Fibroblast of lung (primary cell): ENCODE results near the gene RIPOR1. TPM values are rescaled to one million over a fixed set of nuclear protein-coding genes. Genes with fewer than 3 reads are reported as not detected.

Source experiments
- DNase-seq, 2 donors: peaks; one replicate each; pipeline versions ENCODE4 v3.0.0 to v3.0.0-alpha.2; 2010; ENCODE audit warnings: low read depth in 2 of 2
- H2AFZ ChIP-seq: 2 replicates; pipeline ENCODE4 v1.5.1; 2012; ENCODE audit warnings: low read length, control low read depth, inconsistent platforms
- H3K27ac ChIP-seq: 2 replicates; pipeline ENCODE4 v1.5.1; 2011; ENCODE audit warnings: low read length, control low read depth; ENCODE audit not compliant: insufficient read depth
- H3K27me3 ChIP-seq: 2 replicates; pipeline ENCODE4 v1.5.1; 2011; ENCODE audit warnings: mild to moderate bottlenecking, low read length; ENCODE audit not compliant: control insufficient read depth, insufficient read depth
- H3K36me3 ChIP-seq: 2 replicates; pipeline ENCODE4 v1.5.1; 2011; ENCODE audit warnings: low read length; ENCODE audit not compliant: control insufficient read depth, insufficient read depth
- H3K4me1 ChIP-seq: 2 replicates; pipeline ENCODE4 v1.5.1; 2011; ENCODE audit warnings: low read length; ENCODE audit not compliant: control insufficient read depth, insufficient read depth; ENCODE audit errors: extremely low read depth
- H3K4me2 ChIP-seq: 2 replicates; pipeline ENCODE4 v1.5.1; 2011; ENCODE audit warnings: low read length, control low read depth; ENCODE audit not compliant: insufficient read depth; ENCODE audit errors: extremely low read depth
- H3K4me3 ChIP-seq, 4 experiments: fragments of 200-600 bp in 1 of 4; sonication (generic) in 1 of 4; replicated peaks in 1 of 4; 2 replicates each; pipeline ENCODE4 v1.5.1; 2011 to 2016; ENCODE audit warnings: low read length in 4 of 4, low read depth in 3 of 4, mild to moderate bottlenecking in 3 of 4, control low read depth in 2 of 4, inconsistent platforms in 1 of 4, mixed read lengths in 1 of 4; ENCODE audit not compliant: insufficient read depth in 1 of 4; ENCODE audit errors: control extremely low read depth in 1 of 4
- H3K79me2 ChIP-seq: 2 replicates; pipeline ENCODE4 v1.5.1; 2012; ENCODE audit warnings: mild to moderate bottlenecking, low read length, inconsistent platforms; ENCODE audit not compliant: control insufficient read depth, insufficient read depth
- H3K9ac ChIP-seq: 2 replicates; pipeline ENCODE4 v1.5.1; 2011; ENCODE audit warnings: mild to moderate bottlenecking, low read length, control low read depth; ENCODE audit not compliant: insufficient read depth
- H3K9me3 ChIP-seq: 2 replicates; pipeline ENCODE4 v1.5.1; 2012; ENCODE audit warnings: low read depth, low read length; ENCODE audit not compliant: control insufficient read depth, insufficient read depth
- H4K20me1 ChIP-seq: 2 replicates; pipeline ENCODE4 v1.5.1; 2011; ENCODE audit warnings: low read length; ENCODE audit not compliant: control insufficient read depth, insufficient read depth; ENCODE audit errors: extremely low read depth
- EZH2 ChIP-seq: IDR thresholded peaks from 2 replicates; pipeline ENCODE4 v1.5.1; 2012; ENCODE audit warnings: low read length, control low read depth, mild to moderate bottlenecking; ENCODE audit errors: missing control alignments
- polyA plus RNA-seq, 2 donors: library from polyadenylated mRNA; depleted of rRNA in 1 of 2; stranded (reverse) in 1 of 2; unstranded in 1 of 2; fragments of >200 nt; gene quantifications; 2 replicates each; pipeline ENCODE4 v1.2.1, GENCODE V29; 2011 to 2012; ENCODE audit warnings: missing spikeins in 1 of 2
- total RNA-seq: library from RNA; depleted of rRNA; stranded (reverse); fragments of >200 nt; gene quantifications from 2 replicates; pipeline ENCODE4 v1.2.1, GENCODE V29; 2014
- TF ChIP-seq, protein P1 (sequence below), 2 donors: IDR thresholded peaks in 1 of 2; conservative IDR thresholded peaks in 1 of 2; 1 replicate in 1 of 2; 2 replicates in 1 of 2; pipeline ENCODE4 v1.5.1; 2011 to 2012; ENCODE audit warnings: low read length in 2 of 2, control low read depth in 1 of 2, inconsistent platforms in 1 of 2, low read depth in 1 of 2, mild to moderate bottlenecking in 1 of 2

Gene RIPOR1
- total and polyA plus RNA-seq, 2 donors (not counting 1 experiment from before 2014, with no cell fraction given), result 13.7 to 26.6 TPM

DNA sequence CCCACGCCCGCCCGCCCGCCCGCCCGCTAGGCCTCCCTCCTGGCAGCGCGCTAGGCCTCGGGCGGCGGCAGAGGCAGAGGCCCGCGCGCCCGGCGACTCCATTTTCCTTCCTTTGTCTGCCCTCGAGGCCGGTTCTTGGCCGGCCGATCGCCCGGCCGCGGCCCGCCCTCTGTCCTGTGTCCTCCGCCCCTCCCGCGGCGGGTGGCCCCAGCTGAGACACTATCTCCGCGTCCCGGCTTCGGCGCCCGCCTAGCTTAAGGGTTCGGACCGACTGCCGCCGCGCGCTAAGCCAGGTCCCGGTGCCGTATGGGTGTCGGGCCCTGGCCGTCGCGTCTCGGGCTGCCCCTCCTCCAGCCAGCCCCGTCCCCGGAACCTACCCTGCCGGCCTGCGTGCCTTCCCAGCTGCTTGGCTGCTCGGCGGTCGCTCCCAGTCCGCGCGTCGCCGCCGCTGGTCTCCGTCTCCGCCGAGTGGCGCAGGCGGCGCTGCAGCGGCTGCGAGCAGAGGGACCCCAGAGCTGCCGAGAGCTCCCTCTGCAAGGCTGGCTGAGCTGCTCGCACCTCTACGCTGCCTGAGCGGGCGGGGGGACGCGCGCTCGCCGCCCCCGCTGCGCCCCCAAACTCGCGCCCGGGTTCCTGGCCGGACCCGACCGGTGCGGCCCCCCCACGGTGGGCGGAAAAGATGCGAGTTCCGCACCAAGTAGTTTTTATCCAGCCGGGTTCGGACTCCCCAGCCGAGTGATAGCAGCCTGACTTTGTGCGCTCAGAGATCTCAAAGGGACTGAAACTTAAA, 34.5 kb downstream of the RIPOR1 start:
- Histone ChIP-seq H3K36me3 (no peaks in the 10 kb centered on the region), H3K9me3 (no peaks in the 10 kb centered on the region), H3K27ac (peak overlapping the region; percentile 97), H3K4me1 (peaks cover 8% of the 10 kb centered on the region), H3K27me3 (no peaks in the 10 kb centered on the region), H4K20me1 (no peaks in the 10 kb centered on the region), H3K4me3 (peak overlapping the region; percentile 70 to 96 (median 85)), H2AFZ (peak overlapping the region; percentile 39), H3K79me2 (peaks cover 51% of the 10 kb centered on the region), H3K4me2 (peak overlapping the region; percentile 68), H3K9ac (peak overlapping the region; percentile 99)
- no peak for TF ChIP-seq EZH2
- TF ChIP-seq, protein P1, sequence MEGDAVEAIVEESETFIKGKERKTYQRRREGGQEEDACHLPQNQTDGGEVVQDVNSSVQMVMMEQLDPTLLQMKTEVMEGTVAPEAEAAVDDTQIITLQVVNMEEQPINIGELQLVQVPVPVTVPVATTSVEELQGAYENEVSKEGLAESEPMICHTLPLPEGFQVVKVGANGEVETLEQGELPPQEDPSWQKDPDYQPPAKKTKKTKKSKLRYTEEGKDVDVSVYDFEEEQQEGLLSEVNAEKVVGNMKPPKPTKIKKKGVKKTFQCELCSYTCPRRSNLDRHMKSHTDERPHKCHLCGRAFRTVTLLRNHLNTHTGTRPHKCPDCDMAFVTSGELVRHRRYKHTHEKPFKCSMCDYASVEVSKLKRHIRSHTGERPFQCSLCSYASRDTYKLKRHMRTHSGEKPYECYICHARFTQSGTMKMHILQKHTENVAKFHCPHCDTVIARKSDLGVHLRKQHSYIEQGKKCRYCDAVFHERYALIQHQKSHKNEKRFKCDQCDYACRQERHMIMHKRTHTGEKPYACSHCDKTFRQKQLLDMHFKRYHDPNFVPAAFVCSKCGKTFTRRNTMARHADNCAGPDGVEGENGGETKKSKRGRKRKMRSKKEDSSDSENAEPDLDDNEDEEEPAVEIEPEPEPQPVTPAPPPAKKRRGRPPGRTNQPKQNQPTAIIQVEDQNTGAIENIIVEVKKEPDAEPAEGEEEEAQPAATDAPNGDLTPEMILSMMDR (conservative IDR thresholded peaks at IDR 0.05 in 1 of 2, IDR thresholded peaks at IDR 0.05 in 1 of 2; ENCODE audit: low read depth in 1 of 2, low read length in 2 of 2), result peak; percentile 5 to 18
- DNase-seq, result peak; percentile 38 to 57

DNA sequence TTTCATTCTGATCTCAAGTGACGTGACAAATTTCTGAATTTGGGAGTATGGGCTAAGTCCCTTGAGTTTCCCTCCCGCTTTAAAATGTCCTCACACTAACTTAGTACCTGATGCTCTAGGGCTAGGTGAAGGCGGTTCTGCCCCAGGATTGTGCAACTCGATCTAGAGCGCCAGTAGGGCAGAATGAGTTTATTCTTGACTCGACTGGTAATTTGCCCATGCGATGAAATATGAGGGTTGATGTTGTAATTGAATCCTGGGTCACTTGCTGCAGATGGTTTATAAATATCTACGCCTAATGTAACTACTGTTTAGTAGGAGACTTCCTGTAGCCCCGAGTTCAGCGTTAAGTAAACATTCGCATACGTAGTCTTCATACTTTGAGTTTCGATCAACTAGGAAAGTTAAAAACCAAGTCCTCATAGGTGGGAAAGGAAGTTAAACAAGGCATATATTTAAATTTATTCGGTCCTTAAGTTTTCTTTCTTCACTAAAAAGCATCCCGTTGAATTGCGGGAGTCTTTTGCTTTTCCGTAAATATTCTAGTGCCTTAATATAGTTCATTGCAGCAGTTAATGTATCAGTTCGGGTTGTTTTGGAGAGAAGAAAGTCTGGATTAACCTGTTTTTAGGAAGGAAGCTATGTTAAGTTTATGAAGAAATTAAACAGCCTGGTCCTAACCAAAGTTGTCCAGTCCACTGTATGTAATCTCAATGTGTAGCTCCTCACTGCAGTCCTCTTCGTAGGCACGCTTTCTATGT, 35.3 kb downstream of the RIPOR1 start:
- H3K9ac ChIP-seq, result peak overlapping the region; percentile 99
- peaks cover 59% of the 10 kb centered on the region for H3K79me2 ChIP-seq
- TF ChIP-seq, protein P1 (conservative IDR thresholded peaks at IDR 0.05 in 1 of 2, IDR thresholded peaks at IDR 0.05 in 1 of 2; ENCODE audit: low read depth in 1 of 2, low read length in 2 of 2), result no peak
- no peak for TF ChIP-seq EZH2
- no peaks in the 10 kb centered on the region for H3K27me3 ChIP-seq
- H2AFZ ChIP-seq, result no peak overlapping the region
- peak overlapping the region; percentile 68 for H3K4me2 ChIP-seq
- peak overlapping the region; percentile 97 for H3K27ac ChIP-seq
- peak overlapping the region; percentile 70 to 96 (median 85) for H3K4me3 ChIP-seq
- H4K20me1 ChIP-seq, result no peaks in the 10 kb centered on the region
- peaks cover 8% of the 10 kb centered on the region for H3K4me1 ChIP-seq
- peak; percentile 70 to 93 for DNase-seq
- H3K36me3 ChIP-seq, result no peaks in the 10 kb centered on the region
- H3K9me3 ChIP-seq, result no peaks in the 10 kb centered on the region

DNA sequence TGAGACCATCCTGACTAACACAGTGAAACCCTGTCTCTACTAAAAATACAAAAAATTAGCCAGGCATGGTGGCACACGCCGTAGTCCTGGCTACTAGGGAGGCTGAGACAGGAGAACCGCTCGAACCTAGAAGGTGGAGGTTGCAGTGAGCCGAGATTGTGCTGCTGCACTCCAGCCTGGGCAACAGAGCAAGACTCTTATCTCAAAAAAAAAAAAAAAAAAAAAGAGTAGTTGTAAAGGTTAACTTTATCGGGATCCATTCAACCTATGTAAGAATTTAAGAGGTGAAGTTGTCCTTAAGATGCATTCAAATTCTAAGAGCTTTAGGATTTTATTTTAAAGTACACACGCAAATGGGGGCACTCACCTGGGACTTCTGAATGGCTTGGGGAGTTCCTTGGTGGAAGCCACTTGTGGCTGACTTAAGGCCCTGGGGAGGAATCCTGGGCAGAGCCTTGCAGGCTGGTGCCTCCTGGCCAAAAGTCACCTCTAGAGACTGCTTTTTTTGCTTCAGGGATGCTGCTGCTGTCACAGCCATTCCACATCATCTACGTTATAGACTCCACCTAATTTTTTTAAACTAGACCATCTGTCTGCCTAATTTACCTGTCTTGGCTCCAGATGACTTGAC, 37.0 kb downstream of the RIPOR1 start:
- no peak for DNase-seq
- no peaks in the 10 kb centered on the region for H3K36me3 ChIP-seq
- H3K4me3 ChIP-seq, result no peak overlapping the region
- H3K27me3 ChIP-seq, result no peaks in the 10 kb centered on the region
- H4K20me1 ChIP-seq, result no peaks in the 10 kb centered on the region
- no peak overlapping the region for H3K27ac ChIP-seq
- no peak overlapping the region for H3K4me2 ChIP-seq
- no peak overlapping the region for H3K9ac ChIP-seq
- TF ChIP-seq, protein P1 (conservative IDR thresholded peaks at IDR 0.05 in 1 of 2, IDR thresholded peaks at IDR 0.05 in 1 of 2; ENCODE audit: low read depth in 1 of 2, low read length in 2 of 2), result no peak
- TF ChIP-seq EZH2, result no peak
- peaks cover 68% of the 10 kb centered on the region for H3K79me2 ChIP-seq
- no peaks in the 10 kb centered on the region for H3K9me3 ChIP-seq
- no peak overlapping the region for H2AFZ ChIP-seq
- peaks cover 6% of the 10 kb centered on the region for H3K4me1 ChIP-seq
